ENCODE data around the gene CNTN5. TPM values are rescaled to one million over a fixed set of nuclear protein-coding genes. Genes with fewer than 3 reads are reported as not detected.

The CNTN5 gene
- polyA plus RNA-seq, 1 of the 3 experiments (the other 2 are of a cell fraction), result not detected

- H2AFZ ChIP-seq (ENCODE audit: low read depth), result no peak overlapping the region
- no peaks in the 10 kb centered on the region for H3K79me2 ChIP-seq (ENCODE audit: insufficient read depth)
- 0% methylated on average over 2 of the region's 3 CpGs for WGBS (ENCODE audit: low lambda C conversion rate)
- no peaks in the 10 kb centered on the region for H4K20me1 ChIP-seq (ENCODE audit: insufficient read depth)
- POLR2A ChIA-PET, result no interaction called here
- no peak overlapping the region for H3K4me3 ChIP-seq (ENCODE audit: low read depth in 2 of 2, low read length in 1 of 2)
- no peak overlapping the region for H3K27ac ChIP-seq (ENCODE audit: low read depth in 2 of 2, low read length in 1 of 2)
- H3K9me2 ChIP-seq, result no peaks in the 10 kb centered on the region
- TF ChIP-seq FOXM1 (IDR thresholded peaks at IDR 0.05; ENCODE audit: low read depth), result no peak
- TF ChIP-seq PBX3 (IDR thresholded peaks at IDR 0.05), result no peak
- TF ChIP-seq ZBTB33 (IDR thresholded peaks at IDR 0.05; ENCODE audit: borderline replicate concordance, low read depth), result no peak
- TF ChIP-seq MXI1 (IDR thresholded peaks at IDR 0.05; ENCODE audit: low read depth, low read length), result no peak
- TF ChIP-seq TAF1 (IDR thresholded peaks at IDR 0.05; ENCODE audit: borderline replicate concordance, low read depth, low read length), result no peak
- TF ChIP-seq REST (IDR thresholded peaks at IDR 0.05; ENCODE audit: low read depth, low read length), result no peak
- TF ChIP-seq ELF1 (IDR thresholded peaks at IDR 0.05), result no peak
- no peak for TF ChIP-seq POLR2AphosphoS5 (IDR thresholded peaks at IDR 0.05; ENCODE audit: low read depth, low read length)
- TF ChIP-seq SMC3 (IDR thresholded peaks at IDR 0.05; ENCODE audit: low read depth, low read length), result no peak
- no peak for TF ChIP-seq YY1 (IDR thresholded peaks at IDR 0.05; ENCODE audit: low read depth)
- no peak for TF ChIP-seq MEF2A (IDR thresholded peaks at IDR 0.05; ENCODE audit: borderline replicate concordance, low read depth)
- TF ChIP-seq CHD2 (IDR thresholded peaks at IDR 0.05; ENCODE audit: low read length, partially characterized antibody), result no peak
- no peak for TF ChIP-seq GATA2 (CRISPR knock-in tag; IDR thresholded peaks at IDR 0.05)
- no peak for TF ChIP-seq SIN3A (IDR thresholded peaks at IDR 0.05; ENCODE audit: borderline replicate concordance, low read depth, low read length)
- no peak for TF ChIP-seq TEAD4 (IDR thresholded peaks at IDR 0.05; ENCODE audit: borderline replicate concordance, insufficient read depth)
- DNase-seq, result no peak
- no peaks in the 10 kb centered on the region for H3K4me1 ChIP-seq (ENCODE audit: control insufficient read depth in 1 of 2, insufficient read depth in 2 of 2, low read depth in 1 of 2, low read length in 1 of 2)
- H3K9me3 ChIP-seq, result no peaks in the 10 kb centered on the region
- no peak overlapping the region for H3K9ac ChIP-seq
- no peak overlapping the region for H3K4me2 ChIP-seq
- H3K36me3 ChIP-seq (replicated peaks in 1 of 2; ENCODE audit: control insufficient read depth in 1 of 2, insufficient read depth in 2 of 2, low read length in 1 of 2), result no peaks in the 10 kb centered on the region
- no peaks in the 10 kb centered on the region for H3K27me3 ChIP-seq (ENCODE audit: insufficient read depth)
- no peaks in the 10 kb centered on the region for H3F3A ChIP-seq (replicated peaks; ENCODE audit: insufficient read depth)
- CTCF ChIA-PET, result no interaction called here
Observed at GRCh38 chr11:99795999-99796398, 775.2 kb downstream of the CNTN5 start.

Data from SK-N-SH (cell line).